Measurements from ENCODE around the gene USP17L27.
"Not testable (repeated sequence)": the region's sequence is repeated elsewhere in the genome, so short reads cannot be mapped to it uniquely, and the experiment has no call there.

The USP17L27 gene

GRCh38 chr4:9343848-9344247 is at the start of gene USP17L27:
Gene USP17L27 (plus strand): TSS chr4:9344148. CDS start chr4:9344148, 0 bp downstream.
- not testable (repeated sequence) for DNase-seq (ENCODE audit: low spot score)

GRCh38 chr4:9324191-9324590 is 19.8 kb upstream of the USP17L27 start:
- DNase-seq (ENCODE audit: low spot score): not testable (repeated sequence)

- not testable (repeated sequence) for DNase-seq (ENCODE audit: low spot score)
Measured at GRCh38 chr4:9324865-9325264, 19.1 kb upstream of the USP17L27 start, which contains the start of gene USP17L24. Gene USP17L24 (plus strand): TSS chr4:9325165. CDS start chr4:9325165, 0 bp downstream.

- not testable (repeated sequence) for DNase-seq (ENCODE audit: low spot score)
Measured at GRCh38 chr4:9329611-9330010, 14.3 kb upstream of the USP17L27 start, which contains the start of gene USP17L25. Gene USP17L25 (plus strand): TSS chr4:9329911. CDS start chr4:9329911, 0 bp downstream.

GRCh38 chr4:9334358-9334757 is 9.6 kb upstream of the USP17L27 start, which contains the start of gene USP17L26:
Gene USP17L26 (plus strand): TSS chr4:9334658. CDS start chr4:9334658, 0 bp downstream.
- not testable (repeated sequence) for DNase-seq (ENCODE audit: low spot score)

- not testable (repeated sequence) for DNase-seq (ENCODE audit: low spot score)
Measured at GRCh38 chr4:9339103-9339502, 4.8 kb upstream of the USP17L27 start, which contains the start of gene USP17L5. Gene USP17L5 (plus strand): TSS chr4:9339403. CDS start chr4:9339403, 0 bp downstream.

- not testable (repeated sequence) for DNase-seq (ENCODE audit: low spot score)
Measured at GRCh38 chr4:9348593-9348992, 4.6 kb downstream of the USP17L27 start, which contains the start of gene USP17L28. Gene USP17L28 (plus strand): TSS chr4:9348893. CDS start chr4:9348893, 0 bp downstream.

- not testable (repeated sequence) for DNase-seq (ENCODE audit: low spot score)
Measured at GRCh38 chr4:9350866-9351265, 6.9 kb downstream of the USP17L27 start.

GRCh38 chr4:9353338-9353737 is 9.4 kb downstream of the USP17L27 start, which contains the start of gene USP17L29:
Gene USP17L29 (plus strand): TSS chr4:9353638. CDS start chr4:9353638, 0 bp downstream.
- not testable (repeated sequence) for DNase-seq (ENCODE audit: low spot score)

- DNase-seq (ENCODE audit: low spot score): not testable (repeated sequence)
Measured at GRCh38 chr4:9362829-9363228, 18.9 kb downstream of the USP17L27 start, which contains the start of gene USP17L30. Gene USP17L30 (plus strand): TSS chr4:9363129. CDS start chr4:9363129, 0 bp downstream.

- not testable (repeated sequence) for DNase-seq (ENCODE audit: low spot score)
Measured at GRCh38 chr4:9379881-9380280, 35.9 kb downstream of the USP17L27 start.

- DNase-seq (ENCODE audit: low spot score): not testable (repeated sequence)
Measured at GRCh38 chr4:9381012-9381534, 37.1 kb downstream of the USP17L27 start.

GRCh38 chr4:9384126-9384525 is 40.2 kb downstream of the USP17L27 start:
- DNase-seq (ENCODE audit: low spot score): no peak

- DNase-seq (ENCODE audit: low spot score): not testable (repeated sequence)
Measured at GRCh38 chr4:9389001-9389400, 45.1 kb downstream of the USP17L27 start.

Measured in hepatic stellate cell (primary cell).